HEK293 (cell line): ENCODE measurements around the gene WDR74.
"Not testable (repeated sequence)": the region's sequence is repeated elsewhere in the genome, so short reads cannot be mapped to it uniquely, and the experiment has no call there.

Experiments used
- BCL11A ChIP-seq: fragments of 450-650 bp; formaldehyde crosslinking; IDR thresholded peaks from 2 replicates; pipeline ENCODE4 v1.5.1; 2016; ENCODE audit warnings: low read depth, missing biosample characterization, missing genetic modification characterization
- CTCF ChIP-seq: fragments of 450-650 bp; formaldehyde crosslinking; IDR thresholded peaks from 2 replicates; pipeline ENCODE4 v1.5.1; 2016; ENCODE audit warnings: missing biosample characterization, missing genetic modification characterization
- YY1 ChIP-seq: fragments of 450-650 bp; formaldehyde crosslinking; IDR thresholded peaks from 2 replicates; pipeline ENCODE4 v1.5.1; 2018; ENCODE audit warnings: missing biosample characterization, missing genetic modification characterization
- ZBTB17 ChIP-seq: fragments of 450-650 bp; formaldehyde crosslinking; IDR thresholded peaks from 2 replicates; pipeline ENCODE4 v1.5.1; 2016; ENCODE audit warnings: missing biosample characterization, missing genetic modification characterization
- ZNF138 ChIP-seq: fragments of 450-650 bp; formaldehyde crosslinking; IDR thresholded peaks from 2 replicates; pipeline ENCODE4 v1.5.1; 2016; ENCODE audit warnings: missing biosample characterization, missing genetic modification characterization, borderline replicate concordance
- ZNF311 ChIP-seq: fragments of 450-650 bp; formaldehyde crosslinking; IDR thresholded peaks from 2 replicates; pipeline ENCODE4 v1.5.1; 2017; ENCODE audit warnings: missing biosample characterization, missing genetic modification characterization, borderline replicate concordance
- ZNF785 ChIP-seq: fragments of 450-650 bp; formaldehyde crosslinking; IDR thresholded peaks from 2 replicates; pipeline ENCODE4 v1.5.1; 2016; ENCODE audit warnings: missing biosample characterization, missing genetic modification characterization

- not testable (repeated sequence) for TF ChIP-seq ZNF311; YY1 (tag by site-specific recombination); ZNF138 (tag by site-specific recombination); ZNF785 (tag by site-specific recombination); BCL11A; CTCF (tag by site-specific recombination)
- TF ChIP-seq ZBTB17: peak; percentile 68
Observed at GRCh38 chr11:62861564-62862192, 22.3 kb upstream of the WDR74 start.
